Measurements from ENCODE around the gene KCNC1. TPM values are rescaled to one million over a fixed set of nuclear protein-coding genes. Genes with fewer than 3 reads are reported as not detected.

Gene KCNC1
- total RNA-seq, 4 donors from 2014 or later, result not detected

GRCh38 chr11:17780668-17781067 lies 46.1 kb downstream of the KCNC1 start:
- Histone ChIP-seq H3K27ac (replicated peaks in 1 of 4) (no peak overlapping the region), H3K4me1 (no peaks in the 10 kb centered on the region), H3K4me3 (no peak overlapping the region), H3K36me3 (no peaks in the 10 kb centered on the region), H3K9me3 (no peaks in the 10 kb centered on the region), H3K27me3 (no peaks in the 10 kb centered on the region)
- TF ChIP-seq, protein P1, sequence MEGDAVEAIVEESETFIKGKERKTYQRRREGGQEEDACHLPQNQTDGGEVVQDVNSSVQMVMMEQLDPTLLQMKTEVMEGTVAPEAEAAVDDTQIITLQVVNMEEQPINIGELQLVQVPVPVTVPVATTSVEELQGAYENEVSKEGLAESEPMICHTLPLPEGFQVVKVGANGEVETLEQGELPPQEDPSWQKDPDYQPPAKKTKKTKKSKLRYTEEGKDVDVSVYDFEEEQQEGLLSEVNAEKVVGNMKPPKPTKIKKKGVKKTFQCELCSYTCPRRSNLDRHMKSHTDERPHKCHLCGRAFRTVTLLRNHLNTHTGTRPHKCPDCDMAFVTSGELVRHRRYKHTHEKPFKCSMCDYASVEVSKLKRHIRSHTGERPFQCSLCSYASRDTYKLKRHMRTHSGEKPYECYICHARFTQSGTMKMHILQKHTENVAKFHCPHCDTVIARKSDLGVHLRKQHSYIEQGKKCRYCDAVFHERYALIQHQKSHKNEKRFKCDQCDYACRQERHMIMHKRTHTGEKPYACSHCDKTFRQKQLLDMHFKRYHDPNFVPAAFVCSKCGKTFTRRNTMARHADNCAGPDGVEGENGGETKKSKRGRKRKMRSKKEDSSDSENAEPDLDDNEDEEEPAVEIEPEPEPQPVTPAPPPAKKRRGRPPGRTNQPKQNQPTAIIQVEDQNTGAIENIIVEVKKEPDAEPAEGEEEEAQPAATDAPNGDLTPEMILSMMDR (IDR thresholded peaks at IDR 0.05), result no peak
- TF ChIP-seq EP300 (IDR thresholded peaks at IDR 0.05), result no peak
- TF ChIP-seq POLR2A (IDR thresholded peaks at IDR 0.05; ENCODE audit: low read depth), result no peak
- TF ChIP-seq POLR2AphosphoS5 (IDR thresholded peaks at IDR 0.05), result no peak
- intact Hi-C loops (cut with DNase I), result no loop called here
- WGBS, result 95% methylated on average over 13 of the region's 15 CpGs
- DNase-seq (ENCODE audit: extremely low spot score), result no peak

DNA sequence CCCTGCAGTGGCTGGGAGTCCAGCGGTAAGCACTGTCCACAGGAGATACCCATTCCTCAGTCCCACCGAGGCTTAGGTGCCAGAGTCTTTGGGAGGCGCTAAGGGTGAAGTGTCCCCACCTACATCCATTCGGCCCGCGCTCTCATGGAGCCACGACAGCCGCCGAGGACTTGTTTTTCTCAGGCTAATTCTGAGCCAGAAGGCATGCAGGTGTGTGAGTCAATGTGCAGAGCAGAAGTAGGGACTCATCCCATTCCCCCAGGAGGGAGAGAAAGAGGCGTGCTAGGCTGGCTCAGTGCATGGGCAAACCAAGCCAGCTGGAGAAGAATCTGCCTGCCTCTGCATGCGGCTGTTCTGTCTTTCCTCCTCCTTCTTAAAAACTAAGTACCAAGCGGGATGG lies 46.6 kb downstream of the KCNC1 start:
- TF ChIP-seq, protein P1 (IDR thresholded peaks at IDR 0.05), result no peak
- TF ChIP-seq EP300 (IDR thresholded peaks at IDR 0.05) (no peak), POLR2AphosphoS5 (IDR thresholded peaks at IDR 0.05) (no peak), POLR2A (IDR thresholded peaks at IDR 0.05; ENCODE audit: low read depth) (no peak)
- 86% methylated on average over 12 of the region's 12 CpGs for whole genome bisulfite sequencing
- Histone ChIP-seq H3K4me1 (no peaks in the 10 kb centered on the region), H3K27ac (replicated peaks in 1 of 4) (no peak overlapping the region), H3K36me3 (peaks cover 0 to 5% (median 0%) of the 10 kb centered on the region in 4 donors), H3K9me3 (no peaks in the 10 kb centered on the region), H3K4me3 (no peak overlapping the region), H3K27me3 (no peaks in the 10 kb centered on the region)
- DNase-seq (ENCODE audit: extremely low spot score), result no peak
- intact Hi-C loops (cut with DNase I), result no loop called here

DNA sequence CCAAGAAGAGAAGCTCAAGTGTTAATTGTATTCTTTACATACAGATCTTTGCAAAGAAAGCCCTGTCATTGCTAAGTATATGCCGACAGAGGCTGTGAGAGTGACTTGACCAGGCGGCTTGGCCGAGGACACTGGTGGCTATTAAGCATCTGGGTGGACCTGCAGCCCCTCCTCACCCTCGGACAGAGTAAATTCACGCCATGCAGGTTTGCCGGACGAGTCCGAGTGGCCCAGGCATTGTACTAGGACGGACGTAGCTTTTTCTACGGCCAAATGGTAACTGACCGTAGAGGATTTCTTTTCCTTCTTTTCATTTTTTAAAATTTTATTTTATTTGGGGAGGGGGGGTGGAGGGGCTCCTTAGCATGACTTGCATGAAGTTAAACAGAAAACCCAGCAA lies 47.0 kb downstream of the KCNC1 start:
- H3K27me3 ChIP-seq, result no peaks in the 10 kb centered on the region
- no peak overlapping the region for H3K4me3 ChIP-seq
- intact Hi-C loops (cut with DNase I), result no loop called here
- H3K36me3 ChIP-seq, result peaks cover 0 to 7% (median 0%) of the 10 kb centered on the region in 4 donors
- DNase-seq (ENCODE audit: extremely low spot score), result no peak
- WGBS, result 92% methylated on average over 12 of the region's 12 CpGs
- TF ChIP-seq POLR2A (IDR thresholded peaks at IDR 0.05; ENCODE audit: low read depth), result no peak
- TF ChIP-seq EP300 (IDR thresholded peaks at IDR 0.05), result no peak
- TF ChIP-seq, protein P1 (IDR thresholded peaks at IDR 0.05), result no peak
- no peak for TF ChIP-seq POLR2AphosphoS5 (IDR thresholded peaks at IDR 0.05)
- no peaks in the 10 kb centered on the region for H3K9me3 ChIP-seq
- no peak overlapping the region for H3K27ac ChIP-seq (replicated peaks in 1 of 4)
- no peaks in the 10 kb centered on the region for H3K4me1 ChIP-seq

DNA sequence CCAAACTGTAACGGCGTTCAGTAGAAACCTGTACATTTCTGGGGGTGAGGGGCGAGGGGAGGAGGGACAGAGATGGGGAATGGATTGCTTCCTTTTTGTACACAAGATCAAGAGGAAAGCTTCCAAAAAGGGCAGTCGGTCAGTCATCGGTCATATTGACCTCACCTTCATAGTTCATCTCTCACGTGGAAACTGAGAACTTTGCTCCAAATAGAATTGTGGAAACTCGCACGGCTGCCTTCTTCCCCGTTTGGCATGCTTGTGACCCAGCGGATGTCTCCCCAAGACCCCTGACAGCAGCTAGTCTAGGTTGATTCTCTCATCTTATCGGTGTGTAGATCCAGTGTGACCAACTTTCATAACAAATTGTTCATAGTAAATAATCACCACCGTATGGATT lies 47.6 kb downstream of the KCNC1 start:
- intact Hi-C loops (cut with DNase I), result no loop called here
- no peaks in the 10 kb centered on the region for H3K27me3 ChIP-seq
- no peaks in the 10 kb centered on the region for H3K9me3 ChIP-seq
- DNase-seq (ENCODE audit: extremely low spot score), result no peak
- 85% methylated on average over 12 of the region's 12 CpGs for WGBS
- no peak overlapping the region for H3K4me3 ChIP-seq
- no peak overlapping the region for H3K27ac ChIP-seq (replicated peaks in 1 of 4)
- H3K36me3 ChIP-seq, result peaks cover 0 to 10% (median 0%) of the 10 kb centered on the region in 4 donors
- TF ChIP-seq EP300 (IDR thresholded peaks at IDR 0.05) (no peak), POLR2AphosphoS5 (IDR thresholded peaks at IDR 0.05) (no peak), POLR2A (IDR thresholded peaks at IDR 0.05; ENCODE audit: low read depth) (no peak)
- TF ChIP-seq, protein P1 (IDR thresholded peaks at IDR 0.05), result no peak
- H3K4me1 ChIP-seq, result no peaks in the 10 kb centered on the region

Data from esophagus muscularis mucosa (tissue), 4 donors.